Embryonic facial prominence (tissue), 1 donor: ENCODE measurements around the gene GLIPR2.
"Not testable (repeated sequence)": the region's sequence is repeated elsewhere in the genome, so short reads cannot be mapped to it uniquely, and the experiment has no call there.

ENCODE experiments used
- DNase-seq: peaks from one replicate; pipeline ENCODE4 v3.0.0-alpha.2; 2016; ENCODE audit errors: extremely low spot score

GLIPR2 gene

DNA sequence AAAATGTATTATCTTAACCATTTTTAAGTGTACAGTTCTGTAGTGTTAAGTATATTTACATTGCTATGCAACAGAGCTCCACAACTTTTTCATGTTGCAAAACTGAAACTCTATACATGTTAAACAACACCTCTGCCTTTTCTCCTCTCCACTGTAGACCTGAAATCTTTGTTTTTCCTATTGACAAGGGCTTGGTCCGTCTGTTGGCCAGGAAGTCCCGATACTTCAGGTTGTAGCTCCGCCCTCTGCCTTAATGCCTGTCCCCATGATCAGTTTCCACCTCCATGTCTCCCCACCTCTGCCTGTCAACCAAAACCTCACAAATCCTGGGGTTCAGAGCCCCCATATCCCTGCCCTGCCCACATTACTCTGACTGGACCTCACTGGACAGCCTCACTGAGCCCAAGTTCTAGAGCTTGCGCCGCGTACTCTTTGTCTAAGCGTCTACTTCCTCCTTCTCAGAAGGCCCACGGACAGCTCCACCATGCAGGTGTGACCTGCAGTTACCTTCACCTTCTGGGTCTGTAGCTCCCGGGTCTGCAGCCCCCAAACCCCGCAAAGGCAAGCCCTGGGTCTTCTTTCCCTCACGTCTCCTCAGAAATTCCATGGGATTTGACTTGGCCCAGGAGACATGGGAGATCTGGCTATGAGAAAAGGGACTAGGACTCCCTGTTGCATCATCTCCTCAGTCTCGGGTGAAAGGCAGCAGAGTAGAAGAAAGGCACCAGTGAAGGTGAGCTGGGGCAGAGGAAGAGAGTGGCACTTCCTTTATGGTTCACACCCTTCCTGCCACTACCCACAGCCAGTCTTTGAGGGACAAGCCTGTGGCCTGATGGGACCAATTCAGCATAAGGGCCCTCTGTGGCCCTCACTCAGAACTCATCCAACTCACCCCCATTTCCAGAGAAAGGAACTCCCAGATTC, 8.0 kb downstream of the GLIPR2 start:
- no peak for DNase-seq

DNA sequence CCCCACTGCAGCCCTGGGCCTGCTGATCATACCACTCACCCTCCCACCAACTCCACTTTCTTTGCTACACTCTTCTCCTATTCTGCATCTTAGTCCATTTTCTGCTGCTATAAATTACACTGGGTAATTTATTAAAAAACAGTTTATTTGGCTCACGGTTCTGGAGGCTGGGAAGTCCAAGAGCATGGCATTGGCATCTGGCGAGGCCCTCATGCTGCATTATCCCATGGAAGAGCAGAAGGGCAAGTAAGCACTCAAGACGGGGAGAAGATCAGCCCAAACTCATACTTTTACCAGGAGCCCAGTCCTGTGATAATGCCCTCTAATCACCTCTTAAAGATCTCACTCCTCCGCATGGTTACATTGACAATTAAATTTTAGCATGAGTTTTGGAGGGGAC, 9.4 kb downstream of the GLIPR2 start:
- no peak for DNase-seq

DNA sequence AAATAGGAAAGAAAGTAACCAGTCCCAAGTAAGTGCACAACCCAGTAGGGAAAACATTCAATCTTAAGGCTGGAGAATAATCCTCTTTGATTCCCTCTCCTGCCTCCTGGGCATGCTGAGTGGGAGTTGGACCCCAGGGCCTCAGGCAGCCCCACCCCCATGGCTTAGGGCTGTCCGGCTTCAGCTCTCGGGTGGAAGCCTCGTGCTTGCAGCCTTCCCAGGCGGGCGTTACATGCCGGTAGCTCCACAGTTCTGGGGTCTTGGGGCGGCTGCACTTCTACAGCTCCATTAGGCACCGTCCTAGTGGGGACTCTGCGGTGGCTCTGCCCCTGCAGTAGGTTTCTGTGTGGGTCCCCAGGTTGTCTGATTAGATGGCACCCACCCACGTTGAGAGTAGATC, 10.1 kb downstream of the GLIPR2 start:
- DNase-seq: no peak

DNA sequence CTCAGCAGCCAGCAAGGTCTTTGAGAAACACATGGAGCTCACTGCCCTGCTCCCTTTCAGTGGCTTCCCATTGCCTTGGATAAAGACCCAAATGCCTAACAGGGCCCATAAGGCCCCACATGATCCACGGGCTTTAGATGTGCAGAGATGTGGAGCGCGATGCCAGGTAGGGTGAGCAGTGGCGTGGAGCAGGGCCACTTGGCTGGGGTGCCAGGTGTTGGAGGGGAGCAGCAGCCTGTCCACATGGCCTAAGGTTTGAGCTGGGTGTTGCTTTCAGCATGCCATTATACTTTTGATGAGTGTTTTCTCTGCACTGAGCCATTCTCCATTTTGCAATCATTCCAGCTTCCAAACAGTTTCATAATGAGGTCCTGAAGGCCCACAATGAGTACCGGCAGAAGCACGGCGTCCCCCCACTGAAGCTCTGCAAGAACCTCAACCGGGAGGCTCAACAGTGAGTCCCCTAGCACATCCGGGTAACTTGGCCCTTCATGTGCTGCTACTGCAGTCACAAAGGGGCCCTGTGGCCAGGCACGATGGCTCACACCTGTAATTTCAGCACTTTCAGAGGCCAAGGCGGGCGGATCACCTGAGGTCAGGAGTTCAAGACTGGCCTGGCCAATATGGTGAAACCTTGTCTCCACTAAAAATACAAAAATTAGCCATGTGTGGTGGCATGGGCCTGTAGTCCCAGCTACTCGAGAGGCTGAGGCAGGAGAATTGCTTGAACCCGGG, 11.1 kb downstream of the GLIPR2 start:
- DNase-seq: no peak

DNA sequence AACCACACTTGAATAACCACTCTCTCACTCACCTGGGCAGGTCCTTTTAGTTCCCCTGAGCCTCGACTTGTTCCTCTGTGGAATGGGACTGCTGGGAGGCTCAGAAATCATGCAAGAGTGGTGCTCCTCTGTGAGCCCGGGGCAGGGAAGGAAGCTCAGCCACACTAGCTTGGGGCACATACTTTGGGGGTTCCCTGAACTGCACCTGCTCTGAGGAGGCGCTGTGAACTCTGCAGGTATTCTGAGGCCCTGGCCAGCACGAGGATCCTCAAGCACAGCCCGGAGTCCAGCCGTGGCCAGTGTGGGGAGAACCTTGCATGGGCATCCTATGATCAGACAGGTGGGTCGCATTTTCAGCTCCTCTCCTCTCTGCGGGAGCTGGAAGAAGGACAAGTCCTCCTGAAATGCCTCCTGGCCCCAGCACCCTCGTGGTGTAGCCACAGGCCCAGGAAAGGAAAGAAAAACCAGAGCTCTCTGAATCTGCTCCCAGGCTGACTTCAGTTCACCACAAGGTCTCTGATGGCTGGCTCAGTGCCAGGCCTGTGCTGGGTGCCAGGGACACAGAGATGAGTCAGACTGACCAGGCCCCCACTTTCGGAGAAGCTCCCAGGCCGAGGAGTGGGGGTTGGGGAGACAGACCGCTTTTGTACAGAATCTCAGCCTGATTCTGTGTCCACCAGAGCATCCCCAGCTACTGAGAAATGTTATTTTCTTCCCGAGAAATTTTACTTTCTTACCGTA, 11.9 kb downstream of the GLIPR2 start:
- no peak for DNase-seq

DNA sequence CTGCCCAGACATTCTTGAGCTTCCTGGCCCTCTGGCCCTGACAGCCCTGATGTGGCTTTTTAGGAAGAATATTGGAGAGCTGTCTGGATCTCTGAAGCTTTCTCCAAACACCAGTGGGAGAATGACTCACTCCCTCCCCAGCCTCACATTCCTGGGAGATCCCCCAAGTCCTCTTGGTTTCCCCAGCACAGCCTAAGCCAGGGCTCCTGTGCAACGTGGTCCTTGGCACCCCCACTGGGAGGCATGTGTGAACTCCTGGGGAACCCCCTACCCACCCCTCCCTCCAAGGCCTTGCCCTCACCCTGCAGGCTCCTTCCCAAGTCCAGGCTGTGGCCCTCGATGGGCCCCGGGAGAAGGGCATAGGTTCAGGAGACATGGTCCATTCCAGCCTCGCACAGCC, 12.7 kb downstream of the GLIPR2 start:
- no peak for DNase-seq

DNA sequence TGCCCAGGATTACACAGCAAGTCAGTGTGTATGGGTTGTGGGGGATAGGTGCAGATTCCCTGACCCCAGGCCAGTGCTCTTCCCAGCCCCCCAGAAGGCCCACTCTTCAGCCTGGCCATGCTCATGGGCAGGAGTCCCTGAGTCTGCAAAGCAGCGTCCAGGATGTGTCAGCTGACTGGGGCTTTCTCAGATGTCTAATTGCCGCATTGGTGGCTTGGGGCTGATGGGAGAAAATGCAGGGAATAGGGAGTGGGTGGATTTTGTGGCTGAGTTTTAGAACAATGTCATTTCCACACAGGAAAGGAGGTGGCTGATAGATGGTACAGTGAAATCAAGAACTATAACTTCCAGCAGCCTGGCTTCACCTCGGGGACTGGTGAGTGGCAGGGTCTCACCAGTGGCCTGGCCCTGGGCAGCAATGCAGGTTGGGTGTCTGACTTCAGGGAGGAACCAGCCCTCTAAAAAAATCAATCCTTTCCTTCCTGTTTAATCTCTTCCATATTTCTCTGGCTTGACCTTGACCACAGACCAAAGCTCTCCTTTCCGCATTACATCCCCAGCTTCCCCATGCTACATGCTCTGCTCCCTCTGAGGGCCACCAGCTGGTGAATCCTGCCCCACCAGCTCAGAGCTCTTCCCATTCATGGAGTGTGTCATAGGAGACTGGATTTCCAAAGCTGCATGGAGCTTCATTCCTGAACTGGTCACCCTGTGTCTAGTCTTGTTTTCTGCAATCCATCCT, 14.2 kb downstream of the GLIPR2 start:
- DNase-seq: no peak

DNA sequence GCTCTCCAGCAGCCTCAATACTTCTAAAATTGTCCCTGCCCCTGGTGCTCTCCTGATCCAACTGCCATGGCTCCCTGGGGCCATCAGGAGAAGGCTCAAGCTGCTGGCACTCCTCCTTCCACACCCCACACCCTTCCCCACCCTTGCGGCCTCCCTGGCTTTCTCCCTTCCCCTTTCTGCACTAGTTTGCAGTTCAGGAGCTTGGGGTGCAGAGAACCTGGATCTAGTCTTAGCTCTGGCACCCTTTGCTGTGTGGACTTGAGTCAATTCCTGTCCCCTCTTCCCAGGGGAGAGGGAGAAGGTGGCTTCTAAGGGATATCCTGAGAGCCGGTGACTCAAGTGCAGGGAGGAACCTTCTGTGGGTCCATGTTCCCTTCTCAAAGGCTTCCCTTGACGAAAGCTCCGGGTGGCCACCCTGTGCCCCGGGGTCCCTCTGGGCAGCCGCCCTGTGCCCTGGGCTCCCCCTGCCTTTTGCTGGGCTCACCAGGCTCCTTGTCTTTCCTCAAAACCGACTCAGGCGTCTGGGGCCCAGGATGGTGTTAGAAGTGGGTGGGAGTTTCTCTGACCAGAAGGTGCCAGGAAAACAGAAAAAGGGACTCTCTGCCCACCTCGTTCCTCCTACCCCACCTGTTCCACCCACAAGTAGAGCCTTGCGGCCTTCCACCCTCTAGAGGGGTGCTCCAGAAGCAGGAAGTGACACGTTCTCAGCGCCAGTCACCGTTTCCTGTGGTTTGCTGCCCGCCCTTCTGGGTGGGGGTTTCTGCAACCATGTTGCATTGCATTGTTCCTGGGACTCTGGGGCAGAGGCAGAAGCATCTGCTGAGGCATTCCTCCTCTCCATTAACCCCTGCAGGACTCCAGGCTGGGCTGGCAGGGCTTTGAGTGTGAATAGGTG, 15.0 kb downstream of the GLIPR2 start:
- DNase-seq: no peak

DNA sequence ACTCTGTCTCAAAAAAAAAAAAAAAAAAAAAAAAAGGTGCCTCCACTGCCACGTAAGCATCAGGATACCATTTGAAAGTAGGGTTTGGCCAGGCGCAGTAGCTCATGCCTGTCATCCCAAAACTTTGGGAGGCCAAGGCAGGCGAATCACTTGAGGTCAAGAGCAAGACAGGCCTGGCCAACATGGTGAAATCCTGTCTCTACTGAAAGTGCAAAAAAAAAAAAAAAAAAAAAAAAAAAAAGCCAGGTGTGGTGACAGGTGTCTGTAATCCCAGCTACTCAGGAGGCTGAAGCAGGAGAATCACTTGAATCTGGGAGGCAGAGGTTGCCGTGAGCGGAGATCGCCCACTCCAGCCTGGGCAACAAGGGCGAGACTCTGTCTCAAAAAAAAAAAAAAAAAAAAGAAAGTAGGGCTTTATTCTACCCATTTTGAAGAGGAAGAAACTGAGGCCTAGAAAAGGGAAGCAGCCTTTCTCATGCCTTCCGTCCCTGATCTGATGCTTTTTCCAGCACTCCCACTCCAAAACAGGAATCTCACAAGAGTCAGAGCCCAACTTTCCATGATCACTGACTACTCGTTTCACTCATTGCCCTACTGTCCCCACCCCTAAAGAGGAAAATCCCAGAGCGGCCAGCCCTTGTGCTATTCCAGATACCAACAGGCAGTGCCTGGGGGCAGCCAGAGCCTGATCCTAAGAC, 16.4 kb downstream of the GLIPR2 start:
- DNase-seq: no peak

DNA sequence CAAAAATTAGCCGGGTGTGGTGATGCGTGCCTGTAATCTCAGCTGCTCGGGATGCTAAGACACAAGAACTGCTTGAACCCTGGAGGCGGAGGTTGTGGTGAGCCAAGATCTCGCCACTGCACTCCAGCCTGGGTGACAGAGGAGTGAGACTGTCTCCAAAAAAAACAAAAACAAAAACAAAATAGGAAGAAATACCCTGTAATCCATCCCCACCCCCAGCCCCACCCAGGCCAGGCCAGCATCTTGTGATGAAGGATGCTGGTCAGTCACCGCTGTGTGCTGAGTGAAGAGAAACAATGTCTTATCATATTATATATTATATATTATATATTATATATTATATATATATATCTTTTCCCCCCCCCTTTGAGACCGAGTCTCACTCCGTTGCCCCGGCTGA, 17.2 kb downstream of the GLIPR2 start:
- no peak for DNase-seq

DNA sequence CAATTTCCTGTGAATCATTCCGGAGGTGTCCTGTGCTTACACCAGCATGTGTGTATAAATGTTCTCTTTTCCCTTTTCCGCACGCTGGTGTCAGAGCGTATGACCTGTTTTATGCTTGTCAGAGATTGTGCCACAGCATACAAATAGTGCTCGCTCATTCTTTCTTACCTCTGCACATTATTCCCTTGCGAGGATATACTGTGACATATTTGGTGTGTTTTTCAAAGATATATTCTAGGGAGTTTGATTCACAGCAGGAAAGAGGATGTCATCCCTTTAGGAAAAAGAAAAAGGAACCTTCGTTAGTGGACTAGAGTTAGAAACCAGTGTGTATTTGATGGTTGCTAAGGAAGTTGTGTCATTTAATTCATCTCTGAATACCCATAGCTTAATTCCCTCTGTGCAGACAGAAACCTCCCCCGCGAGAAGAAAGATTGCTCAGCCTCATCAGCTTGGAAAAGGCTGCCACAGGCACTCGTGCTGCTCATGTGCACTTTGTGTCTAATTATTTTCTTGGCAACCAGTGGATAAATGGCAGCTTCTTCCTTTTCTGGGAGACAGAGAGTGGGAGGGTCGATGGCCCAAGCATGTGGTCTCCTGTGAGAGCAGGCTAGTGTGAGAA, 17.9 kb downstream of the GLIPR2 start:
- peak; percentile 54 for DNase-seq

DNA sequence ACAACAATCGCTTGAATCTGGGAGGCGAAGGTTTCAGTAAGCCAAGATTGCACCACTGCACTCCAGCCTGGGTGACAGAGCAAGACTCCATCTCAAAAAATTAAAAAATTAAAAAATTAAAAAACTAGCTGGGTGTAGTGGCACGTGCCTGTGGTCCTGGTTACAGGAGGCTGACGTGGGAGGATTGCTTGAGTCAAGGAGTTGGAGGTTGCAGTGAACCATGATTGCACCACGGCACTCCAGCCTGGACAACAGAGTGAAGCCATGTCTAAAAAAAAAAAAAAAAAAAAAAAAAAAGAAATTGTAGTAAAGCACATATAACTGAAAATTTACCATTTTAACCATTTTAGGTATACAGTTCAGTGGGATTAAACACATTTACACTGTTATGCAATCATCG, 19.6 kb downstream of the GLIPR2 start:
- no peak for DNase-seq

DNA sequence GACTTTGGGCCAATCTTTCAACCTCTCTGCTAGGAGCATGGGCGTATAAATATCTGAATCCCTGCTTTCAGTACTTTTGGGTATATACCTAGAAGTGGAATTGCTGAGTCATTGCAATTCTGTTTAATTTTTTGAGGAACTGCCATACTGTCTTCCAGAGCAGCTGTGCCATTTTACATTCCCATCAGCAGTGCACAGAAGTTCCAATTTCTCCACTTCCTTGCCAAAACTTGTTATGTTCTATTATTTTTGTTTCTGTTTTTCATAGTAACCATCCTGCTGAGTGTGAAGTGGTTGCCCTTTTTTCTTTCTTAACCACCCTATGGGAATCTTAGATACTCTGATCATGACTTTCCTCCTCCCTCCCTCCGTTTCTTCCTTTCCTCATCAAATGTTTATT, 21.6 kb downstream of the GLIPR2 start:
- DNase-seq: no peak

DNA sequence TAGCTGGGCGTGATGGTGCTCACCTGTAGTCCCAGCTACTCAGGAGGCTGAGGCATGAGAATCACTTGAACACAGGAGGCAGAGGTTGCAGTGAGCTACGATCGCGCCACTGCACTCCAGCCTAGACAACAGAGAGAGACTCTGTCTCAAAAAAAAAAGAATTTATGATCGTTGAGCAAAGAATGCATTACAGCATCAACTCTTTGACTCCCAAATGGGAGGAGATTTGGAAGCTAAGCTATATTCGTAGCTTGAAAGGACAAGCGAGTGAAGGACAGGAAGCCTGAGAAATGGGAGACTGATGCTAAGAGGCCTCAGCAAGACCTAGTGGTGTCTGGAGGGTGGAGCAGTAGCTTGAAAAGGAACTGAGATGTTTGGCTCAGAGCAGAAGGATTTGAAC, 22.4 kb downstream of the GLIPR2 start:
- DNase-seq: no peak

DNA sequence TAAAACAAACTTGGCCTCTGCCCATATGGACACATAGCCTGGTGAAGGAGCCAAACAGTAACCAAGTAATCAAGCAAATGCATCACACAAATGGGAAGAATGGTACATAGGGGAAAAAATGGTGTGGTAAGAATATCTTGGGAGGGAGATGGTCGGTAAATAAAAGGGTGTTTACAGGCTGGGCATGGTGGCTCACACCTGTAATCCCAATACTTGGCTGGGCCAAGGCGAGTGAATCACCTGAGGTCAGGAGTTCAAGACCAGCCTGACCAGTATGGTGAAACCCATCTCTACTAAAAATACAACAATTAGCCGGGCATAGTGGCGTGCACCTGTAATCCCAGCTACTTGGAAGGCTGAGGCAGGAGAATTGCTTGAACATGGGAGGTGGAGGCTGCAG, 23.0 kb downstream of the GLIPR2 start:
- DNase-seq: not testable (repeated sequence)

DNA sequence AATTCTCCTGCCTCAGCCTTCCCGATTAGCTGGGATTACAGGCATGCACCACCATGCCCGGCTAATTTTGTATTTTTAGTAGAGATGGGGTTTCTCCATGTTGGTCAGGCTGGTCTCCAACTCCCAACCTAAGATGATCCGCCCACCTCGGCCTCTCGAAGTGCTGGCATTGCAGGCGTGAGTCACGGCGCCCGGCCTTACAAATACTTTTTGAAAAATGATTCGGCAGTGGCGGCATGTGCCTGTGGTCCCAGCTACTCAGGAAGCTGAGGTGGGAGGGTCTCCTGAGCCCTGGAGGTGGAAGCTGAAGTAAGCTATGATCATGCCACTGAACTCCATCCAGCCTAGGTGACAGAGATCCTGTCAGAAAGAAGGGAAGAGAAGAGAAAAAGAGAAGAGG, 23.6 kb downstream of the GLIPR2 start:
- DNase-seq: not testable (repeated sequence)

DNA sequence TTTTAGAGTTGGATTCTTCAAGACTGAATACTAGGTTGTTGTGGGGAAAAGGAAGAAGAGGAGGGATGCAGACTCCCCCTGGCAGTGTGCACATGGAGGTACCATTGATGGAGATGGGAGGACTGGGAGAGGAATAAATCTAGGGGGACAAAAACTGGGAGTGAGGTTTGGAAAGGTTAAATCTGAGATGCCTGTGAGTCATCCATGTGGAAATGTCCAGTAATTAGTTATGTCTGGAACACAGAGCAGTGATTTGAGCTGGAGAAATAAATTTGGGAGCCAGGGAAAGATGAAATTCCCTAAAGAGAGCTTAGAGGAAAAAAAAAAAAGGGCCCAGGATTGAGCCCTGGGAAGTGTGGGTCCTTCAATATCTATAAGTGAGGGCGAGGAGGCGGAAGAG, 24.7 kb downstream of the GLIPR2 start:
- no peak for DNase-seq

DNA sequence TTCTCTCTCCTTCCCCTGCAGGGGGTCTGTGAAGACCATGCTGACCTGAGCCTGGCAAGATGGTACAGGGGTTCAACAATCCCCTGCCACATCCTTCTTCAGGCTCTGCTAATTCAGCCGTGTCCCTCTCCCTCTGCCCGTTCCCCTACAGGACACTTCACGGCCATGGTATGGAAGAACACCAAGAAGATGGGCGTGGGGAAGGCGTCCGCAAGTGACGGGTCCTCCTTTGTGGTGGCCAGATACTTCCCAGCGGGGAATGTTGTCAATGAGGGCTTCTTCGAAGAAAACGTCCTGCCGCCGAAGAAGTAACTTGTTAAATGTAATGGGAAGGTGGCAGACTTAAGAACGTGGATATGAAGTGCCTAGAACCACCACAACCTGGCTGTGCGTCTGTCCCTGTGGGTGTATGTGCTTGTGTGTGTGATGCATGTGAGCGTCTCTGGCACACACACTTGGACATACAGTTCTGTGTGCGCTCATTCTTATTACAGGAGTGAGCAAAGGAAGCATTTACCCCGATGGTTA, 25.7 kb downstream of the GLIPR2 start:
- DNase-seq: no peak

DNA sequence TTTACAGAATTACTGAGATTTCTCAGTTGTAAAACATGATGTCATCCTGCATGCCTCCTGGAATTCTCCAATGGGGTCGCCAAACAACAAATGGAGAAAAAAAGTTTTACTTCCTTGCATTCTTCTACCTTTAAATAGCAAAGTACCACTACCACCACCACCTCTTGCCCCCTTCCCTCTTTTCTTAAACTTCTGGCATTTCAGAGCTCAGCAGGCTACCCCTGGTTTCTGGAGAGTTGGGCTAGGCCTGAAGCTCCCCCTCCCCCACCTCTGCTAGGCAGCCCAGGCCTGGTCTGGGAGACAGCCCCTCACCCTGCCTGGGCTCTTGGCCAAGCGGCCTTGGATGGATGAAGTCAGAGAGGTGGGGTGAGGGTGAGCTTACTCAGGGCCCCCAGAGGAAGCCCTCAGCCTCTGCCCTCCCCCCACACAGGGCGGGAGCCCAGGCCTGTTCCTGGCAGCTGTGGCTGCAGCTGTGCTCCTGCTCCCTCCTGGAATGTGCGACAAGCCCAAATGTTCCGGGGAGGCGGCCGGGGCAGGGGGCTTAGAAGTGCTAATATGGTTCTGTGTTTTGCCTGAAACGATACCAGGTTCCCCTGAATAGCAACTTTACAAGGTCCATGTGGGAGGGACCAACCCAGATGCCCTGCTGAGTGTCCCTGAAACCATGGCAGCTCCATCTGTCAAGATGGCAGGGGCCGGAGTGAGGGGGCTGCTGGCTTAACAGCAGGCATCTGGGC, 26.7 kb downstream of the GLIPR2 start:
- peak; percentile 70 for DNase-seq
